ENCODE data around the gene RNF168.
"Not testable (repeated sequence)": the region's sequence is repeated elsewhere in the genome, so short reads cannot be mapped to it uniquely, and the experiment has no call there.

RNF168 gene

GRCh38 chr3:196514913-196515621 lies 11.5 kb upstream of the RNF168 start, which contains the start of gene SMCO1:
SMCO1 (minus strand) TSS chr3:196515346; CDS start chr3:196515209, 137 bp downstream.
- no peak for DNase-seq

GRCh38 chr3:196514350-196514716 lies 10.8 kb upstream of the RNF168 start:
- DNase-seq: no peak

- DNase-seq: no peak
Observed at GRCh38 chr3:196513697-196514349, 10.3 kb upstream of the RNF168 start.

DNA sequence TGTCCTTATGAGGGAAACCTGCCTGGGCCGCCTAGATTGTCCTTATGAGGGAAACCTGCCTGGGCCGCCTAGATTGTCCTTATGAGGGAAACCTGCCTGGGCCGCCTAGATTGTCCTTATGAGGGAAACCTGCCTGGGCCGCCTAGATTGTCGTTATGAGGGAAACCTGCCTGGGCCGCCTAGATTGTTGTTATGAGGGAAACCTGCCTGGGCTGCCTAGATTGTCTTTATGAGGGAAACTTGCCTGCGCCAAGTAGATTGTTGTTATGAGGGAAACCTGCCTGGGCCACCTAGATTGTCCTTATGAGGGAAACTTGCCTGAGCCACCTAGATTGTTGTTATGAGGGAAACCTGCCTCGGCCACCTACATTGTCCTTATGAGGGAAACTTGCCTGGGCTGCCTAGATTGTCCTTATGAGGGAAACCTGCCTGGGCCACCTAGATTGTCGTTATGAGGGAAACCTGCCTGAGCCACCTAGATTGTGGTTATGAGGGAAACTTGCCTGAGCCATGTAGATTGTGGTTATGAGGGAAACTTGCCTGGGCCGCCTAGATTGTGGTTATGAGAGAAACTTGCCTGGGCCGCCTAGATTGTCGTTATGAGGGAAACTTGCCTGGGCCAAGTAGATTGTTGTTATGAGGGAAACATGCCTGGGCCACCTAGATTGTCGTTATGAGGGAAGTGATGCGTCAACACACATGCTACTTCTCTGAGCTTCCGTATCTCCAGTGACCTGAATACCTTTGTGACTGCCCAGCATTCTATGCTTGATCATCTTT lies 8.3 kb upstream of the RNF168 start:
- not testable (repeated sequence) for DNase-seq

- not testable (repeated sequence) for DNase-seq
Observed at GRCh38 chr3:196511108-196511507, 7.5 kb upstream of the RNF168 start.

DNA sequence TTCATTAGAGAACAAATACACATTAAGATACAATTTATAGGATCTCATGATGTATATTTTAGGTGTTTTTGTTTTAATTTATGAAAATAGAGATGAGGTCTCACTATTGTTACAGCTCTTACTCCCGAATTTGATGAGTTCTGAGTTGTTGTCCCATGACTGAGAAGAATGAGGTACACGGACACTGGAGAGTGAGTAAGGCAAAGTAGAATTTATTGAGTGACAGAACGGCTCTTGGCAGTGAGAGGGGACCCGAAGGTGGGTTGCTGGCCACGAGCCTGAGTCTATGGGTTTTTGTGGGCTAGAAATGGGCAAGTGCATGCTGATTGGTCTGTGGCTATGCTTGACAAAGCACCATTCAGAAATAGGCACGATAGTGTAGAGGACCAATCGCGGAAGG lies 3.1 kb upstream of the RNF168 start:
- DNase-seq: no peak

GRCh38 chr3:196504556-196504955 lies 988 bp upstream of the RNF168 start:
- DNase-seq: no peak

GRCh38 chr3:196504077-196504398 lies 470 bp upstream of the RNF168 start:
- not testable (repeated sequence) for DNase-seq

DNA sequence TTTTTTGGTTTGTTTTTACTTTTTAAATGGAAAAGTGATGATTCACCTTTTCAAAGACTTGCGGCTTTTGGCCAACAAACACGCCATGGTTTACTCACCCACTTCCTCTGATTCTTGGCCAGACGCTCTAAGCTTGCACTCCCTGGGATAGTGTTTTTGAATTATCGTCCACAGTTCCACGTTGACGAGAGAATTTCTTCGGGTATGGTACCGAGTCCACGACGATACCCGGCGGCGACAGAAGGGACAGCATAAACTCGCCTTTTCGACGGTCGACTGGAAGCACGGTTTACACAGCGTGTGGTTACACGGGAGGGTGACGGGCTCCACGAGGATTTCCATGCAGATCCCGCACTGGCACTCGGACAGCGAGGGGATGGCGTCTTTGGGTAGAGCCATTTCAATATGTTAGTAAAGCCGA lies 783 bp downstream of the RNF168 start:
- peak; percentile 64 for DNase-seq

- DNase-seq: no peak
Observed at GRCh38 chr3:196501316-196502044, 2.1 kb downstream of the RNF168 start.

- DNase-seq: no peak
Observed at GRCh38 chr3:196499807-196500524, 3.6 kb downstream of the RNF168 start.

DNA sequence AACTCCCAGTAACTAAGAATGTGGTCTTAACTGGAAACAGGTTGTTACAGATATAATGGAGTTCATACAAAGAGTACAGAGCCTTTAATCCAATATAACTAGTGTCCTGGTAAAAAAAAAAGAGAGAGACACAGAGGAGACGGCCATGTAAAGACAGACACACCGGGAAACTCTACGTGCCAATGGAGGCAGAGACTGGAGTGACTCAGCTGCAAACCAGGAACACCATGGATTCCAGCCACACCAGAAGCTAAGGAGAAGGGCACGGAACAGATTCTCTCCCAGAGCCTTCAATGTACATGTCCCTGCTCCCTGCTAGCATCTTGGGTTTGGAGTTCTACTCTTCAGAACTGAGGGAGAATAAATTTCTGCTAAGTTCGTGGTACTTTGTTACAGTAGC lies 4.5 kb downstream of the RNF168 start:
- DNase-seq: no peak

DNA sequence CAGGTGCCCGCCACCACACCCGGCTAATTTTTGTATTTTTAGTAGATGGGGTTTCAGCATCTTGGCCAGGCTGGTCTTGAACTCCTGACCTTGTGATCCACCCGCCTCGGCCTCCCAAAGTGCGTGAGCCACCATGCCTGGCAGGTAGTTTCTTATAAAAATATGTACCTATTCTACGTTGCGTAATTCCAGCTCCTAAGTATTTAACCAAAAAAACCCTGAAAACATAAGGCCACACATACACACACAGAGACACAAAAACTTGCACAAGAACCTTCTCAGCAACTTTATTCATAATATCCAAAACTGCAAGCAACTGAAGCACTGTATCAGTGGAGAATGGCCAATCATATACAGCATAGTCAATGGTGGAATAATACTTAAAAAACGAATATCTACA lies 5.3 kb downstream of the RNF168 start:
- no peak for DNase-seq

GRCh38 chr3:196496183-196496582 lies 7.4 kb downstream of the RNF168 start:
- DNase-seq: no peak

- no peak for DNase-seq
Observed at GRCh38 chr3:196493292-196493691, 10.3 kb downstream of the RNF168 start.

GRCh38 chr3:196492080-196492479 lies 11.5 kb downstream of the RNF168 start:
- no peak for DNase-seq

DNA sequence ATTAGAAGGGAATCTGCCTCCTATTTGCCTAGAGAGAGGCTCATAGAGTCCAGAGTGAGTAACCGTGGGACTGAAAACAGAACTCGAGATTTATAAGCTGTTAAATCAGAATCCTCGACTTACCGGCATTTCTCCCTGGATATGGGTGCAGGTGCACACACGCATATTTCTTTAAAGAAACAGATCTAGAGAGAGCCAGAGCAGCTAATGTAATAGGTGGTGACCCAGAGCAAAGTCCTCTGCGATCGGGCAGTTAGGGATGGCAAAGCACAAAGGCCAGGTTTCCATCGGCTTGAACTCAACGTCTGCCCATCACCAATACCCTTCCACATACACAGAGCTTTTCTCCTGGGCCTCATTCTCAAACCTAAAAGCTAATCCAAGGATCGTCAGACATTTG lies 13.8 kb downstream of the RNF168 start:
- DNase-seq: no peak

DNA sequence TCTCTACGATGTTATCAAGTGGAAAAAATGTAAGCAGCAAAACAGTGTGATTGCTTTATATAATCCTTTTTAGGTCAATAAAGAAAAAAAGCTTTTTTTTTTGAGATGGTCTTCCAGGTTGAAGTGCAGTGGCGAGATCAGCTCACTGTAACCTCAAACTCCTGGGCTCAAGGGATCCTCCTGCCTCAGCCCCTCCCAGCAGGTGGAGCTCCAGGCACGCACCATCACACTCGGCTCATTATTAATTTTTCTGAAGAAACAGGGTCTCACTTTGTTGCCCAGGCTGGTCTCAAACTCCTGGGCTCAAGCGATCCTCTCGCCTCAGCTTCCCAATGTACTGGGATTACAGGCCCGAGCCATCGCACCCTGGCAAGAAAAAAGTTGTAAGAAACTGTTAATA lies 17.3 kb downstream of the RNF168 start:
- DNase-seq: no peak

- DNase-seq: no peak
Observed at GRCh38 chr3:196477678-196478077, 25.9 kb downstream of the RNF168 start.

GRCh38 chr3:196472286-196472685 lies 31.3 kb downstream of the RNF168 start:
- DNase-seq: no peak

DNA sequence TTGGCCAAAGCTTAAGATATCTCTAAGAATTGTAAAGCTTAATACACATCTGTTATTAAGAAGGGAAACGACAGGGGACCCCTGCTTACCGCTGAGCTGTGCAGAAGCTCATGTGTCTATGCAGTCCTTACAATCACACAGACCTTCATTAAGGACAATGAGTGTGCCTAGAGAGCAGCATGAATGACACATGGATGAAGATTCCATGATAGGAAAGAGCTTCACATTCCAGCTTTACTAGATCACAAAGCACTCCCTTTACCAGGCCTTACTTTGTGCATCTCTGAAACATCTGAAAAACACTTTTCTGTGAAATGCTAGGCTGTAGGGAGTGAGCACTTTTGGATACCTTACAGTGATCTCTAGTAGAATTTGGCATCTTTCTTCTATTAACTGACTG lies 32.0 kb downstream of the RNF168 start:
- no peak for DNase-seq

DNA sequence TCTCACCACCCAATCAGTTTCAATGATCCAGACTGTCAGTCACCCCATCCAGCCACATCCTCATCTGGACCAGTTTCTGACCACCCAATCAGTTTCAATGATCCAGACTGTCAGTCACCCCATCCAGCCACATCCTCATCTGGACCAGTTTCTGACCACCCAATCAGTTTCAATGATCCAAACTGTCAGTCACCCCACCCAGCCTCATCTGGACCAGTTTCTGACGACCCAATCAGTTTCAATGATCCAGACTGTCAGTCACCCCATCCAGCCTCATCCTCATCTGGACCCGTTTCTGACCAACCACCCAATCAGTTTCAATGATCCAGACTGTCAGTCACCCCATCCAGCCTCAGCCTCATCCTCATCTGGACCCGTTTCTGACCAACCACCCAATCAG lies 33.4 kb downstream of the RNF168 start:
- not testable (repeated sequence) for DNase-seq

- no peak for DNase-seq
Observed at GRCh38 chr3:196463804-196464203, 39.8 kb downstream of the RNF168 start.
